Measurements from ENCODE around the gene LBHD2. TPM values are rescaled to one million over a fixed set of nuclear protein-coding genes. Genes with fewer than 3 reads are reported as not detected.
"Not testable (repeated sequence)": the region's sequence is repeated elsewhere in the genome, so short reads cannot be mapped to it uniquely, and the experiment has no call there.

LBHD2 gene
- total RNA-seq, 2 experiments from 2014 or later = not detected

GRCh38 chr14:103113303-103113702, 29.3 kb downstream of the LBHD2 start:
- ChIA-PET POLR2A (no interaction called here), CTCF (interaction anchor here (1.2 kb wide), 1 partner anchor 9 kb away, joined by 5 read pairs; no protein-coding TSS in a partner anchor)

- CTCF ChIA-PET = no interaction called here
- POLR2A ChIA-PET = no interaction called here
These were observed 29.8 kb downstream of the LBHD2 start for GRCh38 chr14:103113774-103114173.

- CTCF ChIA-PET = interaction anchor here (0.8 kb wide), 1 partner anchor 10 kb away, joined by 7 read pairs; no protein-coding TSS in a partner anchor
- POLR2A ChIA-PET = not testable (repeated sequence)
These were observed 31.2 kb downstream of the LBHD2 start for GRCh38 chr14:103115086-103115679.

DNA sequence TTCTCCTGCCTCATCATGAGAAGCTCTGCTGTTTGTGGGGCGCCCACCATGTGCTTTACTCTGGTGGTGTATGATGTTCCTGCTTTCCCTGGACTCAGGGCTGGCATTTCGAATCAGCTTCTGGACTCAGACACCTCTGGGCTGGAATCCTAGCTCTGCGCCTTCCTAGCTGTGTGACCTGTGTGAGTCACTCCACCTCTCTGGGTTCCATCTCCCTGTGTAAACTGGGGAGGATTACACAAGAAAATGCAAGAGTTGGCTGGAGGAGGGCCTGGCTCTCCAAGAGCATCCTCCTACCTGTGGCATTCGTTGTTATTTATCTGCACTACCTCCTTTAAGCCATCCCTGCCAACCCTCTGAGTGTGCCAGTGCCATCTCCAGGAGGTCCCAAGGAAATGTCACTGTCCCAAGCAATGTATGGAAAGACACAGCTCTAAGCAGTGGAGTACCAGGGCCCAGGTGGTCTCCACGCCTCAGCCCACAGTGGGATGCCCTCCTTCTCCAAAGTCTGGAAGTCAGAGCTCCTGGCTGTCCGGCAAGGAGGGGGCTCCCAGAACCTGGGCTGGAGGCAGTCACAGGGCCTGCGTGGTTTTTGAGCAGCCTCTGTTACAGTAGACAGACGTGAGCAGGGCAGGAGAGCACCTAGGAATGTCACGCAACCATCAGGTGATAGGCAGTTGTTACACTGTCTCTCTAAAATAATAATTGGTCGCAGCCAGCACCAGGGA, 32.0 kb downstream of the LBHD2 start:
- CTCF ChIA-PET = interaction anchor here (0.7 to 0.8 kb wide), 2 partner anchors 10 to 11 kb away, joined by 3 to 7 read pairs; no protein-coding TSS in a partner anchor
- POLR2A ChIA-PET = no interaction called here

DNA sequence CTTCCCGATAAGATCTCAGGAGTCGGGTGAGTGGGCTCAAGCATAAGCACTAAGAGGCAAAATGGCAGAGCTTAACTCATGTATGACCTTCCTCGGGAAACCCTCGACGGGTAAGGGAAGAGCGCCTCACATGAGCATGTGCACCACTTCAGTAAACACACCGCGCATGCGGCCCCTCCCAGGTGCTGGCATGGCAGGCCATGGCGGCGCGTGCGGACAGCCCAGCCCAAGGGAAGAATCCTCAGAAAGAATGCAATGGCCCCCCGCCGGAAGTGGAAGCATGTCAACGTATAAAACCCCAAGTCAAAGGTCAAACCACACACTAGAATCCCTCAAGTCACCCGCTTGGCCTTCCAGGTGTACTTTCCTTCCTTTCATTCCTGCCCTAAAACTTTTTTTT, 32.6 kb downstream of the LBHD2 start:
- POLR2A ChIA-PET = no interaction called here
- CTCF ChIA-PET = interaction anchor here (0.7 kb wide), 1 partner anchor 11 kb away, joined by 3 read pairs; no protein-coding TSS in a partner anchor

- POLR2A ChIA-PET = not testable (repeated sequence)
- CTCF ChIA-PET = interaction anchor here (3.1 kb wide), 1 partner anchor 12 kb away, joined by 14 read pairs; no protein-coding TSS in a partner anchor
These were observed 33.5 kb downstream of the LBHD2 start for GRCh38 chr14:103117499-103117898.

GRCh38 chr14:103118018-103118662, 34.1 kb downstream of the LBHD2 start:
- CTCF ChIA-PET = interaction anchor here (3.1 kb wide), 1 partner anchor 13 kb away, joined by 14 read pairs; no protein-coding TSS in a partner anchor
- POLR2A ChIA-PET = no interaction called here

- CTCF ChIA-PET = interaction anchor here (3.1 kb wide), 1 partner anchor 14 kb away, joined by 14 read pairs; no protein-coding TSS in a partner anchor
- POLR2A ChIA-PET = no interaction called here
These were observed 34.8 kb downstream of the LBHD2 start for GRCh38 chr14:103118663-103119404.

DNA sequence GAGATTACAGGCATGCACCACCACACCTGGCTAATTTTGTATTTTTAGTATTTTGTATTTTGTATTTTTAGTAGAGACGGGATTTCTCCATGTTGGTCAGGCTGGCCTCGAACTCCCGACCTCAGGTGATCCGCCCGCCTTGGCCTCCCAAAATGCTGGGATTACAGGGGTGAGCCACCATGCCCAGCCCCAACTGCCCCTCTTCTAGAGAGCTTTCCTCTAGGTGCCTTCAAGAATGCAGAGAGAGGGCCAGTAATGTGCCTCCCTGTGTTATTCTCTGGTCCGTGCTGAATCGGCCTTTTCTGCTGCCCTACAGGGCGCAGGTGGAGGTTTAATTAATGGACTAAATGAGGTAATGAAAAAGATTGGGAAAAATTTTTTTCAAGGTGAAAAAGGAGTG, 35.5 kb downstream of the LBHD2 start:
- CTCF ChIA-PET = interaction anchor here (3.1 kb wide), 1 partner anchor 14 kb away, joined by 14 read pairs; no protein-coding TSS in a partner anchor
- POLR2A ChIA-PET = not testable (repeated sequence)

DNA sequence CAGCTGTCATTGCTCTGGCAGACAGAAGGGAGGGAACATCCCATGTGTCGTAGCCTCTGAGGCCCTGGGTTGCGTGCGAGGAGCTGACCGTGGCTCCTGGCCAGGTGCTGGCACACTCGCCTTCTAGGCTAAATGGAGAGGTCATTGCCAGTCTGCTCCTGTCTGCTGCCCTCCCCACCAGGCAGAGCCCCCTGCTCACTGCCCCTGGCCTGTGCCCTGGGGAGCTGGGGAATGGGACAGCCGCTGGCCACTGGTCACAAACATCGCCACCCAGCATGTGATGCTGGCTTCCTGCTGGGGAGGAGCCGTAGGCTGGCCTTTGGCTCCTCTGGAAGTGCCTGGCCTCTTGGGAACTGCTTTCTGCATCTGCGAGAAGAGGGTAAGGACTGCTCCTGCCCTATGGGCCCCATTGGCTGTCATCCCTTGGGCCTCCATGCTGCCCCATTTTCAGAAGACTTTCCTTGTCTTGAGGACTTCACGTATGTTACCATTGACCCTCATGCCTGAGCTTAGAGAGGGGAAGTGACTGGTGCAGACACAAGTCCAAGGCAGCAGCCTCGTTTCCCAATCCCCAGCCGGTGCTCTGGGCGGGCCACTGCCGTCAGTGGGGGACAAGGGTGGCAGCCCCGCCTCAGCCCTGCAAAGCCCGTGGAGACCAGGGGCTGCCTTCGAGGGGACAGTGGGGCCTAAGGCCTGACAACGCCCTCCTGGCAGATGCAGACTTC, 37.3 kb downstream of the LBHD2 start:
- CTCF ChIA-PET = no interaction called here
- POLR2A ChIA-PET = no interaction called here

- ChIA-PET POLR2A (no interaction called here), CTCF (no interaction called here)
These were observed 38.0 kb downstream of the LBHD2 start for GRCh38 chr14:103121846-103122584.

DNA sequence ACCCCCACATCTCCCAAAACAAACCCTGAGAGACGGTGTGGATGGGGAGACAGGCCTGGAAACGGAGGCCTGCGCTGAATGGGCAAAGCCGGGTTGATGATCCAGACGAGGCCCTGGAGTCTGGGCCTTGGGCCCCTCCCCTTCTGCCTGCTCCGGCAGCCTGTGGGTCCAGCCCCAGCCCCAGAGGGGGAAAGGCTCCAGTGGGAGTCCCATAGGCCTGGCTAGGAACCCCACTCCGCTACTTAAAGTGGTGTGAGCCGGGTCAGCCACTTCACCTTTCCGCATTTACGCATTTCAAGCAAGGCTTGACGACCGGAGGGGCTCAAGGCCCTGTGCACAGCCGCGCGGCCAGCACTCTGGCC, 38.6 kb downstream of the LBHD2 start:
- POLR2A ChIA-PET = no interaction called here
- CTCF ChIA-PET = no interaction called here

DNA sequence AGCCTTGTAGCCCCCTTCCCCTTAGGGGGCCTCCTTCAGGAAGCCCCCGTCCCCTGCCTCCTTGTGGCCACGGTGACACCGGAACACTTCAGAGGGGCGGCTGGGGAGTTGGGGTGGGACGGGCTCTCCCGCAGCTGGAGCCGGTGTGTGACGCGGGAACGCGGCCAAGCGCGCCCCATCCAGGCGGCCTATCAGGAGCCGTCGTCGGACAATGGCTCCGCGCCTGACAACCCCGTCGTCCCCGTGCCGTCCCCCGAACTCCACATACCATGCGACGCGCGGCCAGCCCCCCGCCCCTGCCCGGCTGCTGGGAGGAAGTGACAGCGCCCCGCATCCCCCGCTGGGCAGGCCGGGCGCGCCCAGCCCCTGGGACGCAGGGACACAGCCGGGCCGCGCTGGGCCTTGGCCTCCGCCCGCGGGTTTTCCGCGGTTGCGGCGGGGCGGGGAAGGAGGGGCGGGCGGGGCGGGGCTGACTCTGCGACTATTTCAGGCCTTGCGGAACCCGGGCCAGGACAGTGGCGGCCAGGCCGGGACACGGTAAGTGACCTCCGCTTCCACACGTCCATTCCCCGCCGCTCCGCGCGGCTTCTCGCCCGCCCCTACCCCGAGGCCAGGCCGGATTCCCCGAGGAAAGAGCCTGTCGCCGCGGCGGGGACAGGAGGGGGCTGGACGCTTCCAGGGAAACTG, 39.1 kb downstream of the LBHD2 start, which contains the start of gene TNFAIP2:
Gene TNFAIP2, plus strand, starts transcription at position 515 of the 687 bp plus-strand sequence. CDS start 2,997 bp downstream, outside the sequence.
- CTCF ChIA-PET = no interaction called here

DNA sequence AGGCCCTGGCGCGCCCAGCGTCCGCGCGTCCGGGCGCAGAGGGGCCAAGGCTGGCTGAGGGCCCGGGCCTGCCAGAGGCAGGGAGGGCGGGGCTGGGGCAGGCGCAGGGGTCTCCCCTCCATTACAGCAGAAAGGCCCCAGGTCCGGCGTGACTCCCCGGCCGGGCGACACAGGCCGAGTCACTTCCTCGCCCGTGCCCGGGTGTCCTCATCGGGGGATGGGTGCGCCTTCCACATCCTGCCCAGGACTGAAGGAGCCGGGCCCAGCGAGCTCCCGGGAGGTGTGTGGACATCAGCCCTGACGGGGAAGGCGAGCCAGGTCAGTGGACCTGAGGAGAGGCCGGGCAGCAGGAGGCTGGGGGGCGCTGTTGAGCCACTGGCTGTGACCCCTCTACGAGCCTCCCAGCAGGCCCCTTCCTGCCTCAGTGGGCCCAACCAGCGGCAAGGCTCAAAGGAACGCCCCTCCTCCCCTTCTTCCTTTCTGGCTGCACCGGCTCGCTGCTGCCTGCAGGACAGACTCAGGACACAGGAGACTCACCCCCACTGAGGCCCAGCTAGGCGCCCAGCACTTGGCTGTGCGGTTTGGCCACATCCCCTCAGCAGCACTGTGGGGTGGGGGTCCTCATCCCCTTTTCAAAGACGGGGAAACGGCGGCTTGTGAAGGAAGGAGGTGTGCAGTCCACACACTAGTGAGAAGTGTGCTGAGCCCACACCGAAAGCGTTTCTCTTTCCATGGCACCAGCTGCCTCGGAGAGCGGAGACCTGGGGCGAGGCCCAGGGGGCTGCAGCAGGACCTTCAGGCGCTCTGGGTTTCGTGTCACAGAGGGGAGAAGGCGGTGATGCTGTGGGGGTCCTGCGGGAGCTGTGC, 39.9 kb downstream of the LBHD2 start:
- CTCF ChIA-PET = interaction anchor here (1.0 kb wide), 1 partner anchor 87 kb away, joined by 3 read pairs; no protein-coding TSS in a partner anchor
- POLR2A ChIA-PET = no interaction called here

More for the DNA sequence above, 39.1 kb downstream of the LBHD2 start, which contains the start of gene TNFAIP2:
- POLR2A ChIA-PET = no interaction called here

- POLR2A ChIA-PET = no interaction called here
- CTCF ChIA-PET = interaction anchor here (1.0 kb wide), 1 partner anchor 86 kb away, joined by 3 read pairs; no protein-coding TSS in a partner anchor
These were observed 40.5 kb downstream of the LBHD2 start for GRCh38 chr14:103124501-103125001.

DNA sequence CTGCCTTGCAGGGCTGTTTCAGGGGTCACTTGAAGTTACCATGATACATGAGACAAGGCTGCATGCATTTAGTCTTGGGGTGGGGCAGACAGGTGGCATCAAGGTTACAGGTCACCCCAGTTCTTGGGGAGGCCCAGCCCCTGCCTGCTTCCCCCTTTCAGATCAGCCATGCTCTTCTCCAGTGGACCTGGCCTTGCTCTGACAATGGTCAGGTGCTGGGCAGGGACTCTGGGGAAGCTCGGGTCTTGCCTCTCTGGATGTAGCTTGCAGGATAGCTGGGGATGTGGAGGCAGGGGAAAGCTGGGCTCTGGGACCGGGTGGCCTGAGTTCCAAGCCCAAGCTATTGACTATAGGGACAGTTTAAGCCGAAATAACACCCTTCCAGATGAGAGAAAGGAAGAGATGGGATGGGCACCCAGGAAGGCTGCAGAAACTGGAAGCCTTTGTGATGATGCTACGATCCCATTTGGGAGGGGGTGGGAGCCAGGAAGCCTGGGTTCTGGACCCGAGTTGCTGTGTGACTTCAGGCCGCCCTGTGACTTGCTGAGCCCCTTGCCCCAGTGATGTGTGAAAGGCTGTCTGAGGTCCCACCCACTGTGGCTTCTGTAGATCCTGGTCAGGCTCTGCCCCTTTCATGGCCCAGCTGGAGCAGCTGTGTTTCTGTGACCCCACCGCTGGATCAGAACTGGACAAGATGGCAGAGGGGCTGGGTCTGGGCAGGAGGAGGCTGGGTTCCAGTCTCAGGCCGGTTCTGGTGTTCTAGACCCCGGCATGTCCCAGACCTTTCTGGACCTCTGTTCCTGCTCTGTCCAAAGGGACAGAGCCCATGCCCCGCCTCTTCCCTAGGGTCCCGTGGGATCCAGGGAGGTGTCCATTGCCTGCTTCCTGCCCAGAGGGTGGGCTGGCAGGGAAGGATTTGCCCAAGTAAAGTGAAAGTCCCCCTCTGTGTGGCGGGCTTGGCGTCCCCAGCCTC, 41.4 kb downstream of the LBHD2 start:
- ChIA-PET CTCF (no interaction called here), POLR2A (no interaction called here)
